Adipocyte (in vitro differentiated cells): ENCODE measurements around the gene CDH16.
A peak's percentile ranks its signal among the peaks of the same experiment; 100 is the strongest.

Source experiments
- DNase-seq: peaks from one replicate; pipeline ENCODE4 v3.0.0-alpha.2; 2015; ENCODE audit warnings: low read depth
- H3K27me3 ChIP-seq: replicated peaks from 2 replicates; pipeline ENCODE4 v1.7.0; 2013; ENCODE audit warnings: mild to moderate bottlenecking, low read length, moderate library complexity; ENCODE audit not compliant: control insufficient read depth, insufficient read depth
- H3K36me3 ChIP-seq: 2 replicates; pipeline ENCODE4 v1.7.0; 2013; ENCODE audit warnings: low read length, mild to moderate bottlenecking, moderate library complexity; ENCODE audit not compliant: control insufficient read depth, insufficient read depth, severe bottlenecking
- H3K4me1 ChIP-seq: 2 replicates; pipeline ENCODE4 v1.7.0; 2013; ENCODE audit warnings: mild to moderate bottlenecking, low read length, moderate library complexity; ENCODE audit not compliant: control insufficient read depth, insufficient read depth
- H3K4me3 ChIP-seq: 2 replicates; pipeline ENCODE4 v1.7.0; 2013; ENCODE audit warnings: mild to moderate bottlenecking, low read length, moderate library complexity
- H3K9ac ChIP-seq: 2 replicates; pipeline ENCODE4 v1.7.0; 2013; ENCODE audit warnings: mild to moderate bottlenecking, low read length, moderate library complexity
- H3K9me3 ChIP-seq: 2 replicates; pipeline ENCODE4 v1.7.0; 2013; ENCODE audit warnings: mild to moderate bottlenecking, low read length, moderate library complexity; ENCODE audit not compliant: control insufficient read depth

The CDH16 gene

DNA sequence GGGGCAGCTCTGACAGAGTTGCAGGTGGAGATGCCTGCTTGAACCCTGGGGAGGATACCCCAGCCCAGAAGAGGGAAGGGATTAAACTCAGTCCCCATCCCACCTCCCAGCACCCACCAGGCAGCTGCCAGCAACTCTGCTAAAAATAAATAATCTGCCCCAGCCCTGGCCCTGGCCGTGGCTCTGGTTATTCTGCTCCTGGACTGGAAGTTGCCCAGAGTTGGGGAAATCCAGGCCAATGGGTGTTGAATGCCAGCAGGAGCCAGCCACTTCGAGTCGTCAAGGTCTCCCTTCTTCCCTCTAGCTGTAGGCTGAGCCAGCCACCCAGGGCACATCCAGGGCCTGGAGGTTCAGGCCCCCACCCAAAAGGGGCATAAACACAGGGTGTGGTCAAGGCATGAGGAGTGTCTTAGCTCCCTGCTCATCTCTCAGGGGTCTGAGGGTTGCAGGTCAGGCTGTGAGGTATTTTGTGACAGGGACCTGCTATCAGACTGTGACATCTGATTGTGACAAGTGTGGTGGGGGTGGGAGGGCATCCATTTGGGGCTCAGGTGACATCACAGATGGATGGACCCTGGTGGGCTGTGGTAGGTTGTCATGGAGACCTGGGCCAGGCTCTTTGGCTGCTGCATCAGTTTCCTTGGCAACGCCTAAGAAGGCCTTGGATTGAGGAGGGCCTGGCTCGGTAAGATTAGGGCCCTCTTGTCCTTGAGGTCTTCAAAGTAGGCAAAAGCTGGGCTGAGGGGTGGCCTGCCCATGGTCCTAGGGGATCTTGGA, 7.7 kb upstream of the CDH16 start:
- DNase-seq, result no peak
- no peaks in the 10 kb centered on the region for H3K9me3 ChIP-seq
- H3K27me3 ChIP-seq, result peaks cover 4% of the 10 kb centered on the region
- H3K4me3 ChIP-seq, result no peak overlapping the region
- no peak overlapping the region for H3K9ac ChIP-seq
- H3K4me1 ChIP-seq, result peaks cover 42% of the 10 kb centered on the region
- H3K36me3 ChIP-seq, result no peaks in the 10 kb centered on the region

DNA sequence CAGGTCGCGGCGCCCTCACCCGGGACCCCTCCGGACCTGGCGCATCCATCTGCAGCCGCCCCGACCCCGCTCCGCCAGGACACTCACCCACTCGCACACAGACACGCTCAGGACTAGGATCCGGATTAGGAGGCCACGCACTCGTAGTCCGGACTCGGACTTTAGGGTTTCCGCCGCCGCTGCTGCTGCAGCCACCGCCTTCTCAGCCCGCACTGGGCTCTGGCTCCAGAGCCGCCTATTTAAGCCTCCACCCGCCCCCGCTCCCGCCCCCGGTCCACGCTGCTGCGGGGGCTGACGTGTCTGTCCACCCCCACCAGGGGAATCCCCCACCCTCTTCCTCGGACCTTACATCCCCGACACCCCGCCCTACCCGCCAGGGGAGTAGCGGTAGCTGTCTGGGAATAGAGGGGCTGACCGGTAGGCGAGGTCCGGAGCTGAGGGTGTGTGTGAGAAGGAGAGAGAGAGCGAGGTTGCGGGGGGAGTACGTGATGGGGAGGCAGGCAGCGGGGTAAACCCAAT, 6.7 kb upstream of the CDH16 start, which contains the start of gene RRAD:
TSS of gene RRAD (minus strand) at position 214 of the 519 bp plus-strand sequence. CDS start 356 bp downstream, outside the sequence.
- H3K4me1 ChIP-seq, result peaks cover 39% of the 10 kb centered on the region
- no peaks in the 10 kb centered on the region for H3K36me3 ChIP-seq
- peak within 1 kb of the TSS; percentile 23 for H3K4me3 ChIP-seq
- peak; percentile 54 for DNase-seq
- H3K9me3 ChIP-seq, result no peaks in the 10 kb centered on the region
- H3K9ac ChIP-seq, result no peak within 1 kb of the TSS
- H3K27me3 ChIP-seq, result peaks cover 11% of the 10 kb centered on the region

- peaks cover 16% of the 10 kb centered on the region for H3K27me3 ChIP-seq
- H3K4me1 ChIP-seq, result peaks cover 35% of the 10 kb centered on the region
- DNase-seq, result peak; percentile 54
- H3K9ac ChIP-seq, result no peak overlapping the region
- H3K36me3 ChIP-seq, result no peaks in the 10 kb centered on the region
- H3K9me3 ChIP-seq, result no peaks in the 10 kb centered on the region
- H3K4me3 ChIP-seq, result peak overlapping the region; percentile 23
Observed at GRCh38 chr16:66924527-66925321, 6.0 kb upstream of the CDH16 start.

- Histone ChIP-seq H3K36me3 (no peaks in the 10 kb centered on the region), H3K4me3 (no peak overlapping the region), H3K9ac (no peak overlapping the region), H3K4me1 (peaks cover 35% of the 10 kb centered on the region), H3K27me3 (peaks cover 25% of the 10 kb centered on the region), H3K9me3 (no peaks in the 10 kb centered on the region)
- DNase-seq, result no peak
Observed at GRCh38 chr16:66923866-66924265, 5.2 kb upstream of the CDH16 start.

DNA sequence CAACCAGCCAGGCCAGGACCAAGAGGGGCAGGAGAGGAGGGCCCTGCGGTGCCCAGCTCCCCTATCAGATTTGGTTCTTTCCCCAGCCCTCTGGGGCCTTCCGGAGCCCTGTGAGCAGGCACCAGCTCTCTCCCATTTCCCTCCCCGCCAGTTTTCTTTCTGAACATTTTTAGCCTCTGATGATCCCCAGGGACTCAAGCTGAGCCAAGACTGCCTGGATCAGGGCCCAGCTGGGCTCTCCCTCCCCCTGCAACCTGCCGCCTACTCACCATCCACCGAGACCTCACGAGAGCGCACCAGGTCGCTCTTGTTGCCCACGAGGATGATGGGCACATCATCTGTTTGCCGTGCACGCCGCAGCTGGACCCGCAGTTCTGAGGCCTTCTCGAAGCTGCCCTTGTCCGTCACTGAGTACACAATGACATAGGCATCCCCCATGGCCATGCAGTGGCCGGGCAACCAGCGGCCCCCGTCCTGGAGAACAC, 4.6 kb upstream of the CDH16 start:
- Histone ChIP-seq H3K27me3 (peaks cover 27% of the 10 kb centered on the region), H3K4me3 (no peak overlapping the region)

DNA sequence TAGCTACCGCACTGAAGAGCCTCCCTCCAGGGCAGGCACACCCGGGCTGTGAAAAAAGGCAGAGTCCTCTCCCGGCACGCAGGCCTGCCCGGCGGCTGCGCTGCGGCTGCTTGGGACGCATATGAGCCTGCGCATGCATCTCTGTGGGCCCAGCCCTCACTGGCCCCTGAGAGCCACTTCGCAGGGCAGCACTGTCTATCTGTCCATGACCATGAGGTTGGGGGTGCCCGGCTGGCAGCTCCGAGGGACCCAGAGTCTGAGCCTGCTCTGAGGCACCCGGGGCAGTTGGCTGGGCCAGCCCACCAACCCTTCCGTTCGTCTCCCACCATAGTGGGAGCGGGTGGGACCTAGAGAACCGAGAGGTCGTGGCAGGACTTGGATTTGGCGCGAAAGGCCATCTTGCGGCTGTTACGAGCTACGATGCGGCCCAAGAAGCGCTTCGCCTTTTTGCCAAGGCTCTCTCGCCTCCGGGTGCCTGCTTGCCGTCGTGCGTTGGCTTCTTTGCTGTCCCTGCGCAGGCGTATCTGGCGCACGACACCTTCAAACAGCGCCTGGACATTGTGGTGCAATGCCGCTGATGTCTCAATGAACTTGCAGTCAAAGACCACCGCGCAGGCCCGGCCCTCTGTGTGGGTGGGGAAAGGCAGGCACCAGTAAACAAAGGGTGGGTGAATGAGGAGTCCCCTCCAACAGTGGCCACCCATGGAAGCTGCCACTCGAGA, 3.2 kb upstream of the CDH16 start:
- no peak for DNase-seq
- Histone ChIP-seq H3K36me3 (no peaks in the 10 kb centered on the region), H3K4me3 (no peak overlapping the region), H3K4me1 (peaks cover 25% of the 10 kb centered on the region), H3K27me3 (peaks cover 34% of the 10 kb centered on the region), H3K9ac (no peak overlapping the region), H3K9me3 (no peaks in the 10 kb centered on the region)

More for the DNA sequence above, 4.6 kb upstream of the CDH16 start:
- Histone ChIP-seq H3K9me3 (no peaks in the 10 kb centered on the region), H3K4me1 (peaks cover 35% of the 10 kb centered on the region), H3K9ac (no peak overlapping the region), H3K36me3 (no peaks in the 10 kb centered on the region)
- DNase-seq, result no peak

DNA sequence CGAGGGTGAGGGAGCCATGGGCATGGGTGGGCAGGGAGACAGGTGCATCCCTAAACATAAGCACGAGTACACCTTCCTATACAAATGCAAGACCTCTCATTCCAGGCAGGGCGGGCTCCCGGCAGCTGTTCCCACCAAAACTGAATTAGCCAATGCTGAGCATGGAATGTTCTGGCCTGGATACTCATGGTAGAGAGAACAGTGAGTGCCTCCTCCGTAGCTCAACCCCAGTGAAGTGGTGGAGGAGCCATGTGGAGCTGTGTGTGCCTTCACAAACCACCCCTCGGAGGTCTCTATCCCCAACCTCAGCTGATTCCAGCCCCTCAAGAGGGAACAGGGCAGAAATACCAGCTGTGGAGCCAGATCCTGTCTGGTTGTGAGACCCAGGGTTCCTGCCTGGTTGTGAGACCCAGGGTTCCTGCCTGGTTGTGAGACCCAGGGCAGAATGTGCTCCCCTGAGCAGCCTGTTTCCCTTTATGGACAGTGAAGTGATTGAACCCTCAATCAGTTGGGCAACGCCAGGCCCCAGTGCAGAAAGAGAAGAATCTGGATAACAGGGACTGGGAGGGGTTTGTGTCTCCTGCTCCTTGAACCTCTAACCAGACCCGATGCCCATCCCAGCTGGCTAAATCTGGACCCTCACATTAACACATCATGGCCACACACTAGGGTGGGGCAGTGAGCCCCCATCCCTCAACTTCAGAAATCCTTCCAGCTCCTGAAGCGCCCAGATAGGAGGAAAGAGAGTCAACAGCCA, 2.4 kb upstream of the CDH16 start:
- Histone ChIP-seq H3K9me3 (no peaks in the 10 kb centered on the region), H3K9ac (no peak overlapping the region), H3K4me3 (no peak overlapping the region), H3K27me3 (peaks cover 38% of the 10 kb centered on the region), H3K4me1 (peaks cover 19% of the 10 kb centered on the region), H3K36me3 (no peaks in the 10 kb centered on the region)
- no peak for DNase-seq

DNA sequence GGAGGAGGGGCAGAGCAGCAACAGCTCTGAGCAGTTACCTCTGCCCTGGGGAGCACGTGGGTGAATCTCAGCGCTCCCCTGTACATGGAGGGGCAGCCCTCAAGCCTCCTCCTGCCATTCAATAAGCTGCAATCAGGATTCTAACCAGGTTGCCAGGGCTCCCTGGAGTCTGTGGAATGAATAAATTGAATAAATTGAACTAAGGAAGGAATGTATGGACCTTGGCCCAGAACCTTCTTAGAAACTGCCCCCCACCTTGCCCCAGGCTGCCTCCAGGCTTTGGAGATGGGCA, 1.6 kb upstream of the CDH16 start:
- Histone ChIP-seq H3K4me1 (peaks cover 13% of the 10 kb centered on the region), H3K36me3 (no peaks in the 10 kb centered on the region), H3K27me3 (peaks cover 45% of the 10 kb centered on the region), H3K4me3 (no peak overlapping the region), H3K9me3 (no peaks in the 10 kb centered on the region), H3K9ac (no peak overlapping the region)
- DNase-seq, result no peak

- no peak overlapping the region for H3K9ac ChIP-seq
- no peaks in the 10 kb centered on the region for H3K36me3 ChIP-seq
- H3K4me1 ChIP-seq, result peaks cover 13% of the 10 kb centered on the region
- peaks cover 50% of the 10 kb centered on the region for H3K27me3 ChIP-seq
- H3K9me3 ChIP-seq, result no peaks in the 10 kb centered on the region
- no peak for DNase-seq
- H3K4me3 ChIP-seq, result no peak overlapping the region
Observed at GRCh38 chr16:66919569-66920298, 1.0 kb upstream of the CDH16 start.

- no peak overlapping the region for H3K9ac ChIP-seq
- DNase-seq, result no peak
- H3K27me3 ChIP-seq, result peaks cover 57% of the 10 kb centered on the region
- no peaks in the 10 kb centered on the region for H3K36me3 ChIP-seq
- H3K4me3 ChIP-seq, result no peak overlapping the region
- H3K4me1 ChIP-seq, result peaks cover 6% of the 10 kb centered on the region
- H3K9me3 ChIP-seq, result no peaks in the 10 kb centered on the region
Observed at GRCh38 chr16:66918355-66918754, 330 bp downstream of the CDH16 start.
